AG04449 (cell line): ENCODE measurements around the gene URGCP.

ENCODE experiments used
- CTCF ChIA-PET: fragments of 350-600 bp; formaldehyde crosslinking; extraction: SDS; loops from one replicate; lab custom pipeline; 2021; ENCODE audit warnings: antibody characterized with exemption; lab: Yijun Ruan, JAX
- POLR2A ChIA-PET: fragments of 400-600, 350-600 bp; formaldehyde crosslinking; extraction: SDS; loops from one replicate; lab custom pipeline; 2020; ENCODE audit warnings: antibody characterized with exemption, inconsistent platforms; lab: Yijun Ruan, JAX
- DNase-seq: peaks from one replicate; pipeline ENCODE4 v3.0.0-alpha.2; 2010; ENCODE audit warnings: low read depth, low spot score
- H3K4me3 ChIP-seq: 2 replicates; pipeline ENCODE4 v1.5.1; 2011; ENCODE audit warnings: low read depth, mild to moderate bottlenecking, control low read depth, low read length
- TF ChIP-seq, protein P1 (sequence below): IDR thresholded peaks from one replicate; pipeline ENCODE4 v1.5.1; 2011; ENCODE audit warnings: mild to moderate bottlenecking, moderate library complexity, low read length, control low read depth, inconsistent platforms; ENCODE audit not compliant: insufficient read depth; ENCODE audit errors: missing control alignments

The URGCP gene

DNA sequence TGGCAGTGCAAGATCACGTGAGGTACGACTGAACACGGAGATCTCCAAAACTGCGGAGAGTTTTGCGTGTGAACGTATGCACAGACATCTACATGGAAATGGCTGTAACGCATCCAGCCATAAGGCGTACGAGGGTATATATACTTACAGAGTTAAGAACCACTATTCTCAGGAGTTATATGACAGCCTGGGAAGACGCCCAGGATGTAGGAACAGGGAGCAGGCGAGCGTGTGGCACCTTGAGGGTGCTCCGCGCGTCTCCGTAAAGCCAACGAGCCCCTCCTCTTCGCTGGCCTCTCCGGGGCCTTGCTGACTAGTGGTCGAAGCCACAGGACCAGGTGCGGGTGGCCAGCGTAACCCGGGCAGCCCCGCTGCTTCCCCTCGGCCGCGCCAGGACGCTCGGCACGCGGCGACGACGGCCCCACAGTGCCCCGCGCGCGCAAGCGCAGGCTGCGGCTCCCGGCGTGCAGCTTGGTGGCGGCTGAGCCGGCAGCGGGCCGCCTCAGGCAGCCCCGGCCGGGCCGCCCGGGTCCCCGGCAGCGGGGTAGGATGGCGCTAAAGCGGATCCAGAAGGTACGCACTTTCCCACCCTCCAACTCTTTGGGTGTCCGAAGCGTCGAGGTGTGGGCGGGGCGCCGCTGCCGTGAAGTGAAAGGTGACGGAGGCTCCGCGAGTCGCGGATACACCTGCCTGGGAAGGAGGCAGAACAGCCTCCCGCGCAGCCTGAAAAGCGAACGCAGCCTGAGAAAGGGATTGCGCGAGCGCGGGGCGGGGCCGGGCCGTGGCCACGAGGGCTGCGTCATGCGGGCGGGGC lies 19.8 kb upstream of the URGCP start, which contains the start of gene UBE2D4:
UBE2D4 (plus strand) TSS at position 453 of the 814 bp plus-strand sequence; CDS start at position 550, 97 bp downstream.
- DNase-seq = no peak
- ChIA-PET POLR2A (no interaction called here), CTCF (interaction anchor here (0.9 to 1.0 kb wide), 2 partner anchors 28 to 87 kb away, joined by 3 to 4 read pairs; no protein-coding TSS in a partner anchor)
- TF ChIP-seq, protein P1, sequence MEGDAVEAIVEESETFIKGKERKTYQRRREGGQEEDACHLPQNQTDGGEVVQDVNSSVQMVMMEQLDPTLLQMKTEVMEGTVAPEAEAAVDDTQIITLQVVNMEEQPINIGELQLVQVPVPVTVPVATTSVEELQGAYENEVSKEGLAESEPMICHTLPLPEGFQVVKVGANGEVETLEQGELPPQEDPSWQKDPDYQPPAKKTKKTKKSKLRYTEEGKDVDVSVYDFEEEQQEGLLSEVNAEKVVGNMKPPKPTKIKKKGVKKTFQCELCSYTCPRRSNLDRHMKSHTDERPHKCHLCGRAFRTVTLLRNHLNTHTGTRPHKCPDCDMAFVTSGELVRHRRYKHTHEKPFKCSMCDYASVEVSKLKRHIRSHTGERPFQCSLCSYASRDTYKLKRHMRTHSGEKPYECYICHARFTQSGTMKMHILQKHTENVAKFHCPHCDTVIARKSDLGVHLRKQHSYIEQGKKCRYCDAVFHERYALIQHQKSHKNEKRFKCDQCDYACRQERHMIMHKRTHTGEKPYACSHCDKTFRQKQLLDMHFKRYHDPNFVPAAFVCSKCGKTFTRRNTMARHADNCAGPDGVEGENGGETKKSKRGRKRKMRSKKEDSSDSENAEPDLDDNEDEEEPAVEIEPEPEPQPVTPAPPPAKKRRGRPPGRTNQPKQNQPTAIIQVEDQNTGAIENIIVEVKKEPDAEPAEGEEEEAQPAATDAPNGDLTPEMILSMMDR = no peak
- H3K4me3 ChIP-seq = peak within 1 kb of the TSS; percentile 80

DNA sequence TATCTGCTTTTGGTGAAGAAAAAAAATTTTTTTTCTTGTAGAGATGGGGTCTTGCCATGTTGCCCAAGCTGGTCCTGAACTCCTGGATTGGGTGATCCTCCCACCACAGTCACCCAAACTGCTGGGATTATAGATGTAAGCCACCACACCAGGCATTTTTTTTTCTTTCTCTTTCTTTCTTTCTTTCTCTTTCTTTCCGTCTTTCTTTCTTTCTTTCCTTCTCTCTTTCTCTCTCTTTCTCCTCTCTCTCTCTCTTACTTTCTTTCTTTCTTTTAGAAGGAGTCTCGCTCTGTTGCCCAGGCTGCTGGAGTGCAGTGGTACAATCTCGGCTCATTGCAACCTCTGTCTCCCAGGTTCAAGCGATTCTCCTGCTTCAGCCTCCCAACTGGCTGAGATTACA lies 16.3 kb upstream of the URGCP start:
- H3K4me3 ChIP-seq = no peak overlapping the region
- no peak for DNase-seq
- POLR2A ChIA-PET = no interaction called here
- CTCF ChIA-PET = interaction anchor here (0.9 kb wide), 1 partner anchor 14 kb away, joined by 3 read pairs; no protein-coding TSS in a partner anchor
- TF ChIP-seq, protein P1 = no peak

GRCh38 chr7:43921423-43921822 lies 15.0 kb upstream of the URGCP start:
- DNase-seq = no peak
- no peak overlapping the region for H3K4me3 ChIP-seq
- POLR2A ChIA-PET = no interaction called here
- CTCF ChIA-PET = interaction anchor here (1.4 kb wide), 1 partner anchor 14 kb away, joined by 4 read pairs; no protein-coding TSS in a partner anchor
- TF ChIP-seq, protein P1 = no peak

DNA sequence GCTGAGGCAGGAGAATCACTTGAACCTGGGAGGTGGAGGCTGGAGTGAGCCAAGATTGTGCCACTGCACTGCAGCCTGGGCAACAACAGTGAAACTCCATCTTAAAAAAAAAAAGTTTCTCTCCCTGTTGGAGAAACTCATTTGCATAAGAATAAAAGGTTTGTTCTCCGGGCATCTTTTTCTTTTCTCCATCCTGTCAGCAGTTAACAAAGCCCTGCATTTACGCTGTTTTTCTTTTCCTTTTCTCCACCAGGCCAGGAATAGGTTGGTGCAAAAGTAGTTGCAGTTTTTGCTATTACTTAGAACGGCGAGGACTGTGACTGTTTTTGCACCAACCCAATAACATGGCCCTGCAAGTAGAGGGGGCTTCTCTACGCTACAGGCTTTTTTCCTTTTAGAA lies 9.5 kb upstream of the URGCP start:
- no peak overlapping the region for H3K4me3 ChIP-seq
- ChIA-PET CTCF (no interaction called here), POLR2A (no interaction called here)
- TF ChIP-seq, protein P1 = no peak
- no peak for DNase-seq

- ChIA-PET POLR2A (interaction anchor here (0.7 kb wide), 1 partner anchor 11 kb away, joined by 3 read pairs; no protein-coding TSS in a partner anchor), CTCF (no interaction called here)
- no peak for DNase-seq
Observed at GRCh38 chr7:43914795-43915194, 8.4 kb upstream of the URGCP start.

More at GRCh38 chr7:43914795-43915194, 8.4 kb upstream of the URGCP start:
- TF ChIP-seq, protein P1 = no peak
- no peak overlapping the region for H3K4me3 ChIP-seq
